ENCODE results near the gene TTF1.

TTF1 gene

DNA sequence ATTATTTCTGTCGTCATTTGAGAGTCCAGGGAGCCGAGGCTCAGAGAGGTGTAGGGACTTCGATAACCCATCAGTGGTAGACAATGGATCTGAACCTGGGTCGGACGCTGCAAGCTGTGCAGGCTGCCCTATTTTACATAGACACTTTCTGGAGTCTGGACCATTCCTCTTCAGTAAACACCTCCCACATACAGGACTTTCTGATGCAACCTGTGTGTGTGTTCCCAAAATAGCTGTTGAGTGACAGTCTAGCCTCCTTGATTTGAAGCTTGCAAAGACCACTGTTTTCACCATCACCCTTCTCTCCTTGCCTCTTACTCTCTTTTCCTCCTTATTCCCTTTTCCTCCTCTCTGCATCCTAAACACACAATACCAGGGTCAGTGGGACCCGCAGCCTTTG lies 34.1 kb upstream of the TTF1 start:
- FAIRE-seq (no peak), DNase-seq (ENCODE audit: insufficient read length, low spot score) (no peak)
- TF ChIP-seq POLR2AphosphoS5 (IDR thresholded peaks at IDR 0.05; ENCODE audit: low read depth, low read length) (no peak), POLR2A (IDR thresholded peaks at IDR 0.05; ENCODE audit: low read depth, low read length) (no peak), PAX5 (IDR thresholded peaks at IDR 0.05; ENCODE audit: insufficient read depth, low read length, severe bottlenecking) (no peak)

DNA sequence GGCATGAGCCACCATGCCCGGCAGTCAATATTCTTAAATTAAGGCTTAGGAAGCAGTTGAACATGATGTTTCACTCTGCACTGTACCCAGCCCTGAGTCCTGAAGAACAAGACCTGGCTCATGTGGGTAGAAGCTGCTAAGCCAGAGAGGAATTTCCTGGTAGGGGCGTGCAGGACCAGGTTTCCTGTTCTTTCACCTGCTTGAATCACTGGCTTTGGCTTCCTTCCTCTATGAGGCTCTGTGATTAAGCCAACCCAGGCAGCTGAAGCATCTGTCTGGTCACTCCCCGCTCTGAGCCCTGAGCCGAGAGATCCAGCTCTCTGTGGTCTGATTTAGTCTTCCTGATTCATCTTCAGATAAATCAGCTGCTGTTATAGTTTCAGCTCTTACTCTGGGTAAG lies 32.5 kb upstream of the TTF1 start:
- DNase-seq (ENCODE audit: insufficient read length, low spot score) (no peak), FAIRE-seq (no peak)
- no peak for TF ChIP-seq PAX5 (IDR thresholded peaks at IDR 0.05; ENCODE audit: insufficient read depth, low read length, severe bottlenecking)
- no peak for TF ChIP-seq POU2F2 (IDR thresholded peaks at IDR 0.05; ENCODE audit: low read depth, low read length)
- no peak for TF ChIP-seq TAF1 (IDR thresholded peaks at IDR 0.05; ENCODE audit: low read depth, low read length)
- no peak for TF ChIP-seq POLR2AphosphoS5 (IDR thresholded peaks at IDR 0.05; ENCODE audit: low read depth, low read length)
- TF ChIP-seq POLR2A (IDR thresholded peaks at IDR 0.05; ENCODE audit: low read depth, low read length) = no peak
- TF ChIP-seq SPI1 (IDR thresholded peaks at IDR 0.05; ENCODE audit: low read depth, low read length) = no peak

DNA sequence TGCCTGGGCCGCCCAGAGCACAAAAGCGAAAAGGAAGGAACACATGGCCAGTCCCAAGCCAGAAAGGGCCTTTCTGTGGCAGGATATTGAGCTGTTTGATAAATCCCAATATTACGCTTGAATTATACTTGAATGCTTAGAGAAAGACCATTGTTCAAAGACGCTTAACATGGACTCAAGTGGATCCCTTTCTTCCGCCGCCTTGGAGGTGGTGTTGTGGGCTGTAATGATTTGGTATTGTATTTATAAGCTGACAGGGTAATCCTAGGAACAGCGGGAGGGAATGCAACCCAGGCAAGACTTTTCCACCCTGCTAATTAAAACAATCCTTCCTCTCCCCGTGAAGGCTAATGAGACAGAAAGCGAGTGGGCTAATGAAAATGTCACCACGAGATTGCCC lies 28.2 kb upstream of the TTF1 start:
- TF ChIP-seq POU2F2 (IDR thresholded peaks at IDR 0.05; ENCODE audit: low read depth, low read length) = no peak
- no peak for TF ChIP-seq SPI1 (IDR thresholded peaks at IDR 0.05; ENCODE audit: low read depth, low read length)
- TF ChIP-seq TAF1 (IDR thresholded peaks at IDR 0.05; ENCODE audit: low read depth, low read length) = no peak
- TF ChIP-seq POLR2A (IDR thresholded peaks at IDR 0.05; ENCODE audit: low read depth, low read length) = no peak
- TF ChIP-seq POLR2AphosphoS5 (IDR thresholded peaks at IDR 0.05; ENCODE audit: low read depth, low read length) = no peak
- TF ChIP-seq PAX5 (IDR thresholded peaks at IDR 0.05; ENCODE audit: insufficient read depth, low read length, severe bottlenecking) = no peak
- FAIRE-seq (no peak), DNase-seq (ENCODE audit: insufficient read length, low spot score) (no peak)

DNA sequence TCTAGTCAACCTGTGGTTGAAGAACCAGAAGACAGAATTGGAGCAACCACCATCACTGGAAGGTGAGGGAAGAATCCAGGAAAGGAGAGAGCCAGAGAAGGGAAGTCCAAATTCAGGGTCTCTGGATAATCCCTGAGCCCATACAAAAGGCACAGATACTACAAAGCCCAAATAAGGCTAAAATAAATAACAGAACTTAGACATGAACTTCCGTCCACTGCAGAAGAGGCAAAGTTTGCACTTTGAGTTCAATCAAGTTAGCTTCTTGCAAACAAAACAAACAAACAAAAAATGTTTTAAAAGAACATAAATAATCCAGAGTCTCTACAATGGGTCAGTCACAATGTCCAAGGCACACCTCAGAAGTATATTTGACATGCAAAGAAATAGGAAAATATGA lies 24.4 kb upstream of the TTF1 start:
- FAIRE-seq = no peak
- DNase-seq (ENCODE audit: insufficient read length, low spot score) = no peak
- TF ChIP-seq POLR2A (IDR thresholded peaks at IDR 0.05; ENCODE audit: low read depth, low read length) = no peak
- TF ChIP-seq POU2F2 (IDR thresholded peaks at IDR 0.05; ENCODE audit: low read depth, low read length) = no peak
- TF ChIP-seq PAX5 (IDR thresholded peaks at IDR 0.05; ENCODE audit: insufficient read depth, low read length, severe bottlenecking) = no peak
- TF ChIP-seq POLR2AphosphoS5 (IDR thresholded peaks at IDR 0.05; ENCODE audit: low read depth, low read length) = no peak
- no peak for TF ChIP-seq SPI1 (IDR thresholded peaks at IDR 0.05; ENCODE audit: low read depth, low read length)

DNA sequence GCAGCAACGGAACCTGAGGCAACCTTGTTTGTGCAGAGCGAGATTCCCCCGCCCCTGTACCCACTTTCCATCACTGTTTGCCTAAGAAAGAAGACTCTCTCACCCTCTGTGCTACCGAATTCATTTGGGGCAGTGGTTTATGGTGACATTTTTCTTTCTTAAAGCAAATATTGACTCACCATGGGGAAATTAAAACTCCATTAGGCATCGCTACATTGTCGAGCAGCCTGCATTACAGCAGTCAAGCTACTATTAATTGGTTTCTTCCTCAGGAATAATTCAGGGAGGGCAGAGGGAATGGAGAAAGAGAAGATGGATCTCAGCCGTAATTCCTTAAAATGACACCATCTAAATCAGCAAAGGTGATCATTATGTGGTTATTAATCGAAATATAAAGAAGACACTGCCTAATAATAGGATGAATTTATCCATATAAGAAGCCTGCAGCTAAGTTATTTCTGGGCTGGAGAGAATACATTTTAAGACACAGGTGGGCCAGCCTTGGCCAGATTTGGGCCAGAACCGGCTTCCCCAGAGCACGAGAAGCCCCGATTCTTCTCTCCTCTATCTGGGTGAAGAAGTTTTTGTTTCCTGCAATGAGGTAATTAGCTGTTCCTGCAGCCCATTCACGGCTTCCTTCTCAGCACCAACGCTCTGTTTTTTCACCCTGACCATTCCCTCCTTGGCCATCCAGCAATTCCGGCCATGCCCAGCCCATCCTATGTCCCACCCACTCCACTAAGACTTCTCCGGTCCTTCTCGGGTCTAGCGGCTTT lies 20.2 kb upstream of the TTF1 start:
- no peak for DNase-seq (ENCODE audit: insufficient read length, low spot score)
- FAIRE-seq = no peak
- TF ChIP-seq TAF1 (IDR thresholded peaks at IDR 0.05; ENCODE audit: low read depth, low read length) (no peak), POLR2AphosphoS5 (IDR thresholded peaks at IDR 0.05; ENCODE audit: low read depth, low read length) (no peak), SPI1 (IDR thresholded peaks at IDR 0.05; ENCODE audit: low read depth, low read length) (no peak), POLR2A (IDR thresholded peaks at IDR 0.05; ENCODE audit: low read depth, low read length) (no peak), PAX5 (IDR thresholded peaks at IDR 0.05; ENCODE audit: insufficient read depth, low read length, severe bottlenecking) (no peak), POU2F2 (IDR thresholded peaks at IDR 0.05; ENCODE audit: low read depth, low read length) (no peak)

DNA sequence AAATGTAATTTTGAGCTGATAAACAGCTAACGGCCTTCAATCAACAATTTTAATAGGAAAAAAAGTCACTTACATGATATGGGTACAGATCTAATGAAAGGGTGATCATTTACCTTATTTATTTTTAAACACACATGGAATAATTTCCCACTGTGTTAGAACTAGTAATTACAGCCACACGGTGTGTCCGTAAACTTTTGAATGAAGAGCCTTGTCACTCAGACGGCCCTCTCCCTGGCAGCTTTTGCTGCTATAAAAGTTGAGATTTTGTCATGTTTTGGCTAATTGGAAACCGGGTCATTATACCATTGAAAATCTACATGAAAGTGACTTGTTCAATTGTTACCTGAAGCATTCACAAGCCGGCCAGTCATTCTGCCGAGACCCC lies 19.0 kb upstream of the TTF1 start:
- FAIRE-seq (no peak), DNase-seq (ENCODE audit: insufficient read length, low spot score) (no peak)
- TF ChIP-seq TAF1 (IDR thresholded peaks at IDR 0.05; ENCODE audit: low read depth, low read length) (no peak), POLR2A (IDR thresholded peaks at IDR 0.05; ENCODE audit: low read depth, low read length) (no peak), POU2F2 (IDR thresholded peaks at IDR 0.05; ENCODE audit: low read depth, low read length) (no peak), SPI1 (IDR thresholded peaks at IDR 0.05; ENCODE audit: low read depth, low read length) (no peak), PAX5 (IDR thresholded peaks at IDR 0.05; ENCODE audit: insufficient read depth, low read length, severe bottlenecking) (no peak), POLR2AphosphoS5 (IDR thresholded peaks at IDR 0.05; ENCODE audit: low read depth, low read length) (no peak)

DNA sequence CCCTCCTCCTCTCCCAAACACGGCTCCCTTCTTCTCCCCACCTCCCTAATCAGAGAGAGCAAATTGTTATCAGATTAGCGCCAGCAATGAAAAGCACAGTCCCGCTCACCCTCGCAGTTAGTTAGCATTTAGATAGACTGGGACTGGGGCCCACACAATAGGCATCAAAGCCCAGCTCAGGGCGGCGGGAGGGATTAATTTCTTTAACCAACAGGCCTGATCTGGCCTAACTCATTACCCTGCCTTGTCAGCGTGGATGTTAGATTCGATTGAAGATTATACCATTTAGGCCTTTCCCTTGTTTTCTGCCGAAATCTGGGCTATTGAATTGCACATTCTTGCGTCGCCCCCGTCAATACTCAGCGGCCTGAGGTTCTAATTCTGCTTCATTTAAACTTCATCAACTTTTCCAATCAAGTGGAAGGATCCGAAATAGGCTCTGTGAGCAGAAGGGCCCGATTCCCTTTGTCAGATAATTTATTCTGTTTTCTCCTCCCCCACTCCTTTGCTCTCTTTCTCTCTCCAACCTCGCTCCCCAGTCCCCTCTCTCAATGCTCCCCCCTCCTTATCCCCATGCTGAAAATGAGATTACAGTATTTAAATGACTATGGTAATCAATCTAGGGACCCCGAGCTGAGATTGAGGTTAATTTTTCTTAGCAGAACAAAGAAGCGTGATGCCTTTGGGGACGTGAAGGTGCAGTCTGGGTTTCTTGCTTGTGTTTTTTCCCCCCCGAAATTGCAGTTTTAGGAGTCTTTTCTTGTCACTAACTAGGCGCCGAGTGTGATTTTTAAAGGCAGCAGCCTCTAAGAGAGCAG lies 18.4 kb upstream of the TTF1 start:
- TF ChIP-seq TAF1 (IDR thresholded peaks at IDR 0.05; ENCODE audit: low read depth, low read length) (no peak), PAX5 (IDR thresholded peaks at IDR 0.05; ENCODE audit: insufficient read depth, low read length, severe bottlenecking) (no peak), POLR2AphosphoS5 (IDR thresholded peaks at IDR 0.05; ENCODE audit: low read depth, low read length) (no peak), POLR2A (IDR thresholded peaks at IDR 0.05; ENCODE audit: low read depth, low read length) (no peak)
- DNase-seq (ENCODE audit: insufficient read length, low spot score) (no peak), FAIRE-seq (no peak)

DNA sequence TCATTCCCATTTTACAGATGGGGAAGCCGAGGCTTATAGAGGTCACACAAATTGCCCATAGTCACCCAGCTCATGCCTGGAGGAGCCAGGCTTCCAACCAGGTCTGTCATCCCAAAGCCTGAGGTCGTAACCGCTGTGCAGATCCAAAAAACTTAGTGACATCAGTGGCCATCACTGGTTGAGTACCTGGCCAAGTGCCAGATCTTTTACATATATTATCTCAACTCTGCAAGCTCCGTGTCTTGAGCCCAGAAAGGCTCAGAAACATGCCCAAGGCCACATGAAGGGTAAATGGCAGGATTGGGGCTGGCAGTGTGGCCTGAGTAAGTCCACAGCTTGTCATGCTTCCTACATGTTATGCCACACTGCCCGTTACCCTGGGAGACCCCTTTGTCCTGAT lies 16.9 kb upstream of the TTF1 start:
- no peak for FAIRE-seq

DNA sequence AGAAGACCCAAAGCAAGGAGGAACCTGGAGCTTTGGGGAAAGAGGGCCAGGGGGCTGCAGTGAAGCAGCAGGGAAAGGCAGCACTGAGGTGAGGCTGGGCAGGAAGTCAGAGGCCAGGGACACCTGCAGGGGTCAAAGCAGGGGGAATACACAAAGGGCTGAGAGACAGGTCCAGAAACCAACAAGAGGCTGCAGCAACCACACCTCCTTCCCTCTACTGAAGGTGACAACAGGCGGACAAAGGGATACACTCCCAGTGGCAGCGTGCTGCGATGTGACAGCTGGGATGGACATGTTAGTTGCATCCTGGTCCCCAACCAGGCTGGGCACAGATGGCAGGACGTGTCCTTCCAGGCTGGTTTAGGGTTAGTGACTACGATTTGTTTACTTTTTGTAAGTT lies 15.9 kb upstream of the TTF1 start:
- DNase-seq (ENCODE audit: insufficient read length, low spot score) (no peak), FAIRE-seq (no peak)
- no peak for TF ChIP-seq POLR2AphosphoS5 (IDR thresholded peaks at IDR 0.05; ENCODE audit: low read depth, low read length)
- no peak for TF ChIP-seq POLR2A (IDR thresholded peaks at IDR 0.05; ENCODE audit: low read depth, low read length)
- no peak for TF ChIP-seq SPI1 (IDR thresholded peaks at IDR 0.05; ENCODE audit: low read depth, low read length)
- TF ChIP-seq PAX5 (IDR thresholded peaks at IDR 0.05; ENCODE audit: insufficient read depth, low read length, severe bottlenecking) = no peak
- TF ChIP-seq TAF1 (IDR thresholded peaks at IDR 0.05; ENCODE audit: low read depth, low read length) = no peak
- no peak for TF ChIP-seq POU2F2 (IDR thresholded peaks at IDR 0.05; ENCODE audit: low read depth, low read length)

More for the DNA sequence above, 16.9 kb upstream of the TTF1 start:
- no peak for DNase-seq (ENCODE audit: insufficient read length, low spot score)
- TF ChIP-seq POLR2AphosphoS5 (IDR thresholded peaks at IDR 0.05; ENCODE audit: low read depth, low read length) (no peak), SPI1 (IDR thresholded peaks at IDR 0.05; ENCODE audit: low read depth, low read length) (no peak), PAX5 (IDR thresholded peaks at IDR 0.05; ENCODE audit: insufficient read depth, low read length, severe bottlenecking) (no peak), POLR2A (IDR thresholded peaks at IDR 0.05; ENCODE audit: low read depth, low read length) (no peak), TAF1 (IDR thresholded peaks at IDR 0.05; ENCODE audit: low read depth, low read length) (no peak), POU2F2 (IDR thresholded peaks at IDR 0.05; ENCODE audit: low read depth, low read length) (no peak)
